HepG2 (cell line): Measurements from ENCODE around the gene MFSD2A. TPM values are rescaled to one million over a fixed set of nuclear protein-coding genes. Genes with fewer than 3 reads are reported as not detected.

ENCODE experiments used
- ATAC-seq: fragments of 200-7000 bp; cut with Tn5 transposase; 3 replicates; pipeline ENCODE4 v1.9.1; 2020; ENCODE audit warnings: mild to moderate bottlenecking, moderate library complexity
- BruUV-seq: library from RNA; stranded (reverse); fragments of 400-500 nt; replicated peaks from 2 replicates; lab custom pipeline; 2021; lab: Mats Ljungman, UMichigan
- CTCF ChIA-PET: fragments of 300-600 bp; formaldehyde crosslinking; extraction: SDS; loops from one replicate; lab custom pipeline; 2021; ENCODE audit warnings: low total read pairs, inconsistent platforms, low intra/inter-chr PET ratio; lab: Yijun Ruan, JAX
- POLR2A ChIA-PET: fragments of 350-600 bp; sonication (Branson Sonifier 250); formaldehyde crosslinking; loops from one replicate; lab custom pipeline; 2020; ENCODE audit warnings: antibody characterized with exemption, inconsistent platforms; lab: Yijun Ruan, JAX
- DNase-seq: peaks from one replicate; pipeline ENCODE4 v3.0.0-alpha.2; 2015; ENCODE audit warnings: low spot score
- FAIRE-seq: peaks from 3 replicates; lab custom pipeline; 2011; peaks lifted over from hg19 to GRCh38; lab: Jason Lieb, UNC
- H2AFZ ChIP-seq: one replicate; pipeline ENCODE4 v1.6.1; 2011; ENCODE audit warnings: low read length, inconsistent platforms
- H3K27ac ChIP-seq: fragments of 300-600 bp; 3 replicates; pipeline ENCODE4 v1.8.0; 2011; ENCODE audit warnings: mixed run types, mild to moderate bottlenecking, mixed read lengths, low read length, inconsistent platforms; ENCODE audit not compliant: insufficient read depth; ENCODE audit errors: extremely low read length
- H3K27me3 ChIP-seq, 2 experiments: fragments of 200-600 bp in 1 of 2; 2 replicates in 1 of 2; 3 replicates in 1 of 2; pipeline versions ENCODE4 v1.6.0 to v1.8.0; 2011; ENCODE audit warnings: low read length in 2 of 2, mild to moderate bottlenecking in 2 of 2, moderate library complexity in 2 of 2, inconsistent platforms in 1 of 2; ENCODE audit not compliant: insufficient read depth in 2 of 2, control insufficient read depth in 1 of 2
- H3K36me3 ChIP-seq, 2 experiments: fragments of 200-600 bp in 1 of 2; replicated peaks in 1 of 2; 2 replicates in 1 of 2; 3 replicates in 1 of 2; pipeline versions ENCODE4 v1.5.1 to v1.8.0; 2011; ENCODE audit warnings: low read length in 2 of 2, inconsistent platforms in 1 of 2; ENCODE audit not compliant: insufficient read depth in 2 of 2, control insufficient read depth in 1 of 2
- H3K4me1 ChIP-seq: 2 replicates; pipeline ENCODE4 v1.5.1; 2012; ENCODE audit warnings: low read length, inconsistent platforms; ENCODE audit not compliant: insufficient read depth
- H3K4me2 ChIP-seq: 2 replicates; pipeline ENCODE4 v1.6.0; 2011; ENCODE audit warnings: low read depth, low read length, inconsistent platforms
- H3K4me3 ChIP-seq, 3 experiments: fragments of 200-600 bp in 1 of 3; sonication (generic), shearing (Covaris generic) in 1 of 3; replicated peaks in 1 of 3; 2 replicates each; pipeline ENCODE4 v1.5.1; 2011 to 2016; ENCODE audit warnings: low read length in 3 of 3, inconsistent platforms in 2 of 3, low read depth in 2 of 3, mild to moderate bottlenecking in 2 of 3, control low read depth in 1 of 3, mixed read lengths in 1 of 3; ENCODE audit not compliant: insufficient read depth in 1 of 3
- H3K79me2 ChIP-seq: one replicate; pipeline ENCODE4 v1.6.1; 2011; ENCODE audit warnings: low read length, inconsistent platforms; ENCODE audit not compliant: insufficient read depth
- H3K9ac ChIP-seq: 2 replicates; pipeline ENCODE4 v1.6.0; 2011; ENCODE audit warnings: mild to moderate bottlenecking, low read depth, low read length, inconsistent platforms; ENCODE audit not compliant: insufficient read depth
- H3K9me3 ChIP-seq: 2 replicates; pipeline ENCODE4 v1.5.1; 2012; ENCODE audit warnings: mild to moderate bottlenecking, low read length
- H4K20me1 ChIP-seq: 2 replicates; pipeline ENCODE4 v1.6.0; 2011; ENCODE audit warnings: inconsistent platforms, mild to moderate bottlenecking, low read length, moderate library complexity; ENCODE audit not compliant: insufficient read depth
- CEBPB ChIP-seq: IDR thresholded peaks from 2 replicates; pipeline ENCODE4 v1.6.1; 2011; ENCODE audit warnings: low read depth, low read length, improper control_type of control experiment, borderline replicate concordance
- CHD2 ChIP-seq: IDR thresholded peaks from 2 replicates; pipeline ENCODE4 v1.6.1; 2011; ENCODE audit warnings: low read depth, low read length, improper control_type of control experiment
- FOXC1 ChIP-seq: sonication (generic); formaldehyde crosslinking; IDR thresholded peaks from 2 replicates; pipeline ENCODE4 v1.8.0; 2022; ENCODE audit warnings: mild to moderate bottlenecking, missing genetic modification reagents, borderline replicate concordance
- KDM1A ChIP-seq: IDR thresholded peaks from 2 replicates; pipeline ENCODE4 v1.6.1; 2016; ENCODE audit warnings: missing compliant biosample characterization
- KLF16 ChIP-seq, 2 experiments: sonication (generic) in 1 of 2; formaldehyde crosslinking in 1 of 2; IDR thresholded peaks; 2 replicates each; pipeline versions ENCODE4 v1.6.1 to v1.8.0; 2016 to 2023; ENCODE audit warnings: missing genetic modification reagents in 2 of 2, missing compliant biosample characterization in 1 of 2
- PTBP1 ChIP-seq: fragments of 200-400 bp; formaldehyde crosslinking; IDR thresholded peaks from 2 replicates; pipeline ENCODE4 v1.6.1; 2018; ENCODE audit warnings: low read length, low read depth; ENCODE audit not compliant: poor library complexity, severe bottlenecking
- STAG1 ChIP-seq: sonication (generic); formaldehyde crosslinking; IDR thresholded peaks from 2 replicates; pipeline ENCODE4 v1.4.0; 2020; ENCODE audit warnings: missing genetic modification reagents
- ZBTB49 ChIP-seq: sonication (generic); formaldehyde crosslinking; IDR thresholded peaks from 2 replicates; pipeline ENCODE4 v1.4.0; 2020; ENCODE audit warnings: missing genetic modification reagents, borderline replicate concordance
- ZC3H4 ChIP-seq: sonication (generic); formaldehyde crosslinking; IDR thresholded peaks from 2 replicates; pipeline ENCODE4 v1.4.0; 2020; ENCODE audit warnings: missing genetic modification reagents, borderline replicate concordance
- ZFP41 ChIP-seq: sonication (generic); formaldehyde crosslinking; IDR thresholded peaks from 2 replicates; pipeline ENCODE4 v1.4.0; 2020; ENCODE audit warnings: mild to moderate bottlenecking, missing genetic modification reagents, borderline replicate concordance
- ZNF264 ChIP-seq: sonication (generic); formaldehyde crosslinking; IDR thresholded peaks from 2 replicates; pipeline ENCODE4 v1.4.0; 2020; ENCODE audit warnings: missing genetic modification reagents
- ZNF383 ChIP-seq: sonication (generic); formaldehyde crosslinking; IDR thresholded peaks from 2 replicates; pipeline ENCODE4 v1.4.0; 2020; ENCODE audit warnings: missing genetic modification reagents, mild to moderate bottlenecking, borderline replicate concordance
- ZNF569 ChIP-seq: sonication (generic); formaldehyde crosslinking; IDR thresholded peaks from 2 replicates; pipeline ENCODE4 v1.5.0; 2020; ENCODE audit warnings: mild to moderate bottlenecking, missing genetic modification reagents, moderate library complexity, borderline replicate concordance
- ZNF724P ChIP-seq: sonication (generic); formaldehyde crosslinking; IDR thresholded peaks from 2 replicates; pipeline ENCODE4 v1.8.0; 2022; ENCODE audit warnings: missing genetic modification reagents, borderline replicate concordance
- ZNF772 ChIP-seq: sonication (generic); formaldehyde crosslinking; IDR thresholded peaks from 2 replicates; pipeline ENCODE4 v1.5.0; 2020; ENCODE audit warnings: mild to moderate bottlenecking, missing genetic modification reagents
- WGBS: methylation state at CpG from one replicate; pipeline ENCODE4 v1.1.6; 2017; ENCODE audit warnings: low lambda C conversion rate; 5-methylcytosine and 5-hydroxymethylcytosine counted together
- in situ Hi-C: cut with HindIII; loops from 2 replicates; pipeline ENCODE4 v1.10.0; 2017; ENCODE audit warnings: low pct_unique_long_range_greater_than_20kb; ENCODE audit not compliant: extremely low pct_ligation_motif_present
- intact Hi-C: fragments of 100-400 bp; cut with micrococcal nuclease; formaldehyde crosslinking; loops from one replicate; pipeline ENCODE4 v1.10.0; 2022; ENCODE audit not compliant: unreplicated experiment
- polyA plus RNA-seq, 8 experiments: library from polyadenylated mRNA; depleted of rRNA in 3 of 8; stranded (reverse) in 7 of 8; unstranded in 1 of 8; fragments of >200 nt; fragmentation: Illumina TruSeq in 4 of 8; extraction: Trizol in 4 of 8; gene quantifications; 2 replicates each; pipeline versions ENCODE4 v1.2.1 to v1.2.3, GENCODE V29; 2011 to 2016; ENCODE audit warnings: low read depth in 4 of 8, missing spikeins in 1 of 8, mixed read lengths in 1 of 8; ENCODE audit not compliant: insufficient read depth in 1 of 8
- total RNA-seq, 5 experiments: library from RNA; depleted of rRNA; stranded (reverse); fragments of >200 nt; fragmentation: Illumina TruSeq; extraction: Trizol; gene quantifications; 2 replicates each; pipeline ENCODE4 v1.2.3, GENCODE V29; 2016; ENCODE audit warnings: low read depth in 1 of 5
- TF ChIP-seq, protein P1 (sequence below): IDR thresholded peaks from 2 replicates; pipeline ENCODE4 v1.6.1; 2016; ENCODE audit warnings: control low read depth
- TF ChIP-seq, protein P2 (sequence below): IDR thresholded peaks from 2 replicates; pipeline ENCODE4 v1.6.1; 2012; ENCODE audit warnings: inconsistent platforms

Gene MFSD2A
- total and polyA plus RNA-seq, 2 of the 13 experiments (the other 11 are each of a cell fraction or from before 2014, with no cell fraction given): 0.08 TPM; not detected in 1

- POLR2A ChIA-PET: no interaction called here
- H3K4me2 ChIP-seq: no peak overlapping the region
- no peak for FAIRE-seq
- H3K27me3 ChIP-seq: peaks cover 6 to 16% of the 10 kb centered on the region in 2 experiments; a peak in 4 of 5 replicates
- peaks cover 5% of the 10 kb centered on the region; the same call in 1 of the 2 replicates for H3K4me1 ChIP-seq
- no peaks in the 10 kb centered on the region for H3K36me3 ChIP-seq
- no TSS peak for BruUV-seq
- CTCF ChIA-PET: no interaction called here
- H3K9me3 ChIP-seq: no peaks in the 10 kb centered on the region
- no peaks in the 10 kb centered on the region for H3K79me2 ChIP-seq
- no peak overlapping the region for H3K4me3 ChIP-seq
- ATAC-seq: no peak
- no peak overlapping the region for H2AFZ ChIP-seq
- no peak overlapping the region for H3K9ac ChIP-seq
- TF ChIP-seq, protein P1, sequence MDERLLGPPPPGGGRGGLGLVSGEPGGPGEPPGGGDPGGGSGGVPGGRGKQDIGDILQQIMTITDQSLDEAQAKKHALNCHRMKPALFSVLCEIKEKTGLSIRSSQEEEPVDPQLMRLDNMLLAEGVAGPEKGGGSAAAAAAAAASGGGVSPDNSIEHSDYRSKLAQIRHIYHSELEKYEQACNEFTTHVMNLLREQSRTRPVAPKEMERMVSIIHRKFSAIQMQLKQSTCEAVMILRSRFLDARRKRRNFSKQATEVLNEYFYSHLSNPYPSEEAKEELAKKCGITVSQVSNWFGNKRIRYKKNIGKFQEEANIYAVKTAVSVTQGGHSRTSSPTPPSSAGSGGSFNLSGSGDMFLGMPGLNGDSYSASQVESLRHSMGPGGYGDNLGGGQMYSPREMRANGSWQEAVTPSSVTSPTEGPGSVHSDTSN: no peak
- TF ChIP-seq CHD2: no peak
- TF ChIP-seq ZFP41: no peak
- TF ChIP-seq, protein P2, sequence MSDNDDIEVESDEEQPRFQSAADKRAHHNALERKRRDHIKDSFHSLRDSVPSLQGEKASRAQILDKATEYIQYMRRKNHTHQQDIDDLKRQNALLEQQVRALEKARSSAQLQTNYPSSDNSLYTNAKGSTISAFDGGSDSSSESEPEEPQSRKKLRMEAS: no peak
- TF ChIP-seq ZNF772 (CRISPR knock-in tag): no peak
- TF ChIP-seq ZNF569 (CRISPR knock-in tag): no peak
- no peak for TF ChIP-seq KLF16 (CRISPR knock-in tag; IDR thresholded peaks at IDR 0.05)
- TF ChIP-seq ZNF383 (CRISPR knock-in tag): no peak
- H3K27ac ChIP-seq: no peak overlapping the region
- 43% methylated on average over 2 of the region's 2 CpGs for WGBS
- DNase-seq: no peak
- in situ Hi-C loops (no loop called here), intact Hi-C loops (no loop called here)
- no peaks in the 10 kb centered on the region for H4K20me1 ChIP-seq
Measured at GRCh38 chr1:39949891-39950290, 5.1 kb upstream of the MFSD2A start.

DNA sequence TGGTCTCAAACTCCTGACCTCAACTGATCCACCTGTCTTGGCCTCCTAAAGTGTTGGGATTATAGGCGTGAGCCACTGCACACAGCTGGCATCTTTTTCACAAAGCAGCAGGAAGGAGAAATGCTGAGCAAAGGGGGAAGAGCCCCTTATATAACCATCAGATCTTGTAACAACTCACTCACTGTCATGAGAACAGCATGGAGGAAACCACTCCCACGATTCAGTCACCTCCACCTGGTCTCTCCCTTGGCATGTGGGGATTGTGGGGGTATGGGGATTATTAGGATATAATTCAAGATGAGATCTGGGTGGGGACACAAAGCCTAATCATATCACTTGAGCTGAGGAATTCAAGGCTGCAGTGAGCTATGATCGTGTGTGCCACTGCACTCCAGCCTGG is 3.0 kb upstream of the MFSD2A start:
- in situ Hi-C loops (no loop called here), intact Hi-C loops (no loop called here)
- Histone ChIP-seq H3K4me1 (peaks cover 18% of the 10 kb centered on the region), H3K9ac (no peak overlapping the region), H3K27me3 (peaks cover 8 to 32% of the 10 kb centered on the region in 2 experiments), H3K4me3 (no peak overlapping the region), H3K9me3 (no peaks in the 10 kb centered on the region), H4K20me1 (peaks cover 7% of the 10 kb centered on the region; the same call in 1 of the 2 replicates), H3K4me2 (no peak overlapping the region), H3K27ac (no peak overlapping the region), H2AFZ (no peak overlapping the region), H3K79me2 (no peaks in the 10 kb centered on the region), H3K36me3 (no peaks in the 10 kb centered on the region)
- ChIA-PET POLR2A (no interaction called here), CTCF (no interaction called here)
- ATAC-seq (no peak), FAIRE-seq (no peak), DNase-seq (no peak)
- BruUV-seq: no TSS peak
- 14% methylated on average over 3 of the region's 3 CpGs for WGBS
- no peak for TF ChIP-seq ZC3H4 (CRISPR knock-in tag)
- no peak for TF ChIP-seq FOXC1 (CRISPR knock-in tag)
- TF ChIP-seq KDM1A: no peak
- TF ChIP-seq ZBTB49 (CRISPR knock-in tag): no peak
- no peak for TF ChIP-seq ZNF264
- no peak for TF ChIP-seq ZNF724P (CRISPR knock-in tag)
- TF ChIP-seq STAG1 (CRISPR knock-in tag): no peak
- no peak for TF ChIP-seq CEBPB
- no peak for TF ChIP-seq PTBP1
